Measurements from ENCODE around the gene ABHD3. TPM values are rescaled to one million over a fixed set of nuclear protein-coding genes. Genes with fewer than 3 reads are reported as not detected.

The ABHD3 gene
- total and polyA plus RNA-seq, 2 experiments from 2014 or later: 2.3 to 4.6 TPM

- no peak overlapping the region for H3K4me3 ChIP-seq
- H3K36me3 ChIP-seq (ENCODE audit: low read depth): no peaks in the 10 kb centered on the region
- H3K9me2 ChIP-seq (ENCODE audit: insufficient read depth): no peaks in the 10 kb centered on the region
- no peaks in the 10 kb centered on the region for H3K9me3 ChIP-seq (ENCODE audit: low read depth)
- no peak overlapping the region for H3K9ac ChIP-seq
- peaks cover 8% of the 10 kb centered on the region; the same call in 1 of the 2 replicates for H3F3A ChIP-seq (ENCODE audit: insufficient read depth)
- in situ Hi-C loops (cut with MboI): no loop called here
- DNase-seq: no peak
- peaks cover 6% of the 10 kb centered on the region for H3K4me1 ChIP-seq (ENCODE audit: insufficient read depth)
- TF ChIP-seq EZH2 (IDR thresholded peaks at IDR 0.05; ENCODE audit: insufficient read depth, poor library complexity, severe bottlenecking) (no peak), EZH2phosphoT487 (IDR thresholded peaks at IDR 0.05; ENCODE audit: insufficient read depth, low read depth) (no peak)
- no peak overlapping the region for H3K4me2 ChIP-seq (ENCODE audit: unreplicated experiment)
- H2AFZ ChIP-seq: no peak overlapping the region
- WGBS, 2 experiments (ENCODE audit: low coverage in 1 of 2, low lambda C conversion rate in 2 of 2, missing lambda C conversion rate in 2 of 2): 72 to 73% methylated on average over 11 to 12 of the region's 12 CpGs
- H3K27me3 ChIP-seq (replicated peaks; ENCODE audit: insufficient read depth): no peaks in the 10 kb centered on the region
- no peak overlapping the region for H3K27ac ChIP-seq
- H4K20me1 ChIP-seq (ENCODE audit: insufficient read depth): no peaks in the 10 kb centered on the region
- no peaks in the 10 kb centered on the region for H3K79me2 ChIP-seq (ENCODE audit: insufficient read depth)
These were observed 31.0 kb upstream of the ABHD3 start for GRCh38 chr18:21735452-21736015.

DNA sequence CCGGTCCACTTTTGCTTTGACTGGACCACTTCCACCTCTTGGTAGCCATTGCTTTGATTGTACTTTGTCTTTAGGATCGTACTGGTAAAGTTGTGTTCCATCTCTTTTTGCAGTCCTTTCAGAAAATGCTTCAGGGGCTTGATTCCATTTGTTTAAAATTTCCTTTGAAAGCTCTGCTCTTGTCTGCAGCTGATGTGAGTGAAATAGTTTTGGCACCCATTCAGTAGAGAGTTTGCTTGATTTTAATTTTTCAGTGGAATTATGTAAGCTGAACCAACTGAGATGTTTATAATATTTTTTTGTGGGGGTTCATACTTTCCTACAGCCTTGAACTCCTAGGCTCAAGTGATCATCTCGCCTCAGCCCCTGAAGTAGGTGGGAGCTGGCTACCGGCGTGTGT lies 28.4 kb upstream of the ABHD3 start:
- H3K4me2 ChIP-seq (ENCODE audit: unreplicated experiment): no peak overlapping the region
- no peaks in the 10 kb centered on the region for H3K4me1 ChIP-seq (ENCODE audit: insufficient read depth)
- no peaks in the 10 kb centered on the region; the same call in 1 of the 2 replicates for H3K27me3 ChIP-seq (replicated peaks; ENCODE audit: insufficient read depth)
- no peak overlapping the region for H2AFZ ChIP-seq
- no peaks in the 10 kb centered on the region for H4K20me1 ChIP-seq (ENCODE audit: insufficient read depth)
- 65 to 72% methylated on average over 5 of the region's 5 CpGs for WGBS, 2 experiments (ENCODE audit: low coverage in 1 of 2, low lambda C conversion rate in 2 of 2, missing lambda C conversion rate in 2 of 2)
- H3F3A ChIP-seq (ENCODE audit: insufficient read depth): no peaks in the 10 kb centered on the region
- in situ Hi-C loops (cut with MboI): no loop called here
- no peak overlapping the region for H3K27ac ChIP-seq
- H3K36me3 ChIP-seq (ENCODE audit: low read depth): no peaks in the 10 kb centered on the region
- H3K9me3 ChIP-seq (ENCODE audit: low read depth): no peaks in the 10 kb centered on the region
- no peaks in the 10 kb centered on the region for H3K79me2 ChIP-seq (ENCODE audit: insufficient read depth)
- no peak overlapping the region for H3K4me3 ChIP-seq
- no peak for DNase-seq
- no peak overlapping the region for H3K9ac ChIP-seq
- no peaks in the 10 kb centered on the region for H3K9me2 ChIP-seq (ENCODE audit: insufficient read depth)
- no peak for TF ChIP-seq EZH2phosphoT487 (IDR thresholded peaks at IDR 0.05; ENCODE audit: insufficient read depth, low read depth)
- no peak for TF ChIP-seq EZH2 (IDR thresholded peaks at IDR 0.05; ENCODE audit: insufficient read depth, poor library complexity, severe bottlenecking)

GRCh38 chr18:21727702-21728101 lies 23.1 kb upstream of the ABHD3 start:
- H3K9me2 ChIP-seq (ENCODE audit: insufficient read depth): no peaks in the 10 kb centered on the region
- H3K36me3 ChIP-seq (ENCODE audit: low read depth): no peaks in the 10 kb centered on the region
- no peaks in the 10 kb centered on the region for H3K79me2 ChIP-seq (ENCODE audit: insufficient read depth)
- TF ChIP-seq EZH2 (IDR thresholded peaks at IDR 0.05; ENCODE audit: insufficient read depth, poor library complexity, severe bottlenecking) (no peak), EZH2phosphoT487 (IDR thresholded peaks at IDR 0.05; ENCODE audit: insufficient read depth, low read depth) (no peak)
- H3K27me3 ChIP-seq (replicated peaks; ENCODE audit: insufficient read depth): peaks cover 5% of the 10 kb centered on the region; the same call in 1 of the 2 replicates
- no peaks in the 10 kb centered on the region for H3K4me1 ChIP-seq (ENCODE audit: insufficient read depth)
- no peak overlapping the region for H3K9ac ChIP-seq
- no peaks in the 10 kb centered on the region for H3K9me3 ChIP-seq (ENCODE audit: low read depth)
- in situ Hi-C loops (cut with MboI): no loop called here
- H3F3A ChIP-seq (ENCODE audit: insufficient read depth): no peaks in the 10 kb centered on the region
- H2AFZ ChIP-seq: no peak overlapping the region
- 68 to 73% methylated on average over 2 of the region's 2 CpGs for WGBS, 2 experiments (ENCODE audit: low coverage in 1 of 2, low lambda C conversion rate in 2 of 2, missing lambda C conversion rate in 2 of 2)
- H3K4me3 ChIP-seq: no peak overlapping the region
- H3K27ac ChIP-seq: no peak overlapping the region
- H4K20me1 ChIP-seq (ENCODE audit: insufficient read depth): no peaks in the 10 kb centered on the region
- DNase-seq: no peak
- no peak overlapping the region for H3K4me2 ChIP-seq (ENCODE audit: unreplicated experiment)

DNA sequence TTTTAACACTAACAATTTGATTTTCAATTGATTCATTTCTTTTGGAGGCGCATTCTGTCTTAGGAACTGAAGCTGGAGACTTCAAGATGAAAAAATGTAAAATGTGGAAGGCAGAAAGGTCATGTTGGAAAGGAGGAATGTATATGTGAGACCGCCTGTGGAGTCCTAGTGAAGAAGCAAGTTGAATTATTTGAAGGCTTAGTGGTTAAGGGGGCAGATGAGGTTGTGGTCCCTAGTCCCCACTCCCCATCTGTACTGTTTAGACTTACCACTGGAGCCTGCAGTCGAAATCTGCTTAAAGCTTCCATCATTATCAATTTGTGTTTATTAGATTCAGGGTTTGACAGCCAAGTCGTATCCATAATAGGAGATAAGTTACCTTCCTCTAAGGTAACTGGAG lies 20.6 kb upstream of the ABHD3 start:
- H3F3A ChIP-seq (ENCODE audit: insufficient read depth): no peaks in the 10 kb centered on the region
- no peaks in the 10 kb centered on the region for H3K79me2 ChIP-seq (ENCODE audit: insufficient read depth)
- DNase-seq: no peak
- H3K9ac ChIP-seq: no peak overlapping the region
- no peak overlapping the region for H3K4me3 ChIP-seq
- H3K36me3 ChIP-seq (ENCODE audit: low read depth): no peaks in the 10 kb centered on the region
- TF ChIP-seq EZH2phosphoT487 (IDR thresholded peaks at IDR 0.05; ENCODE audit: insufficient read depth, low read depth): no peak
- TF ChIP-seq EZH2 (IDR thresholded peaks at IDR 0.05; ENCODE audit: insufficient read depth, poor library complexity, severe bottlenecking): no peak
- H3K9me3 ChIP-seq (ENCODE audit: low read depth): no peaks in the 10 kb centered on the region
- in situ Hi-C loops (cut with MboI): no loop called here
- no peak overlapping the region for H3K4me2 ChIP-seq (ENCODE audit: unreplicated experiment)
- H3K27me3 ChIP-seq (replicated peaks; ENCODE audit: insufficient read depth): peaks cover 5% of the 10 kb centered on the region; the same call in 1 of the 2 replicates
- WGBS, 2 experiments (ENCODE audit: low coverage in 1 of 2, low lambda C conversion rate in 2 of 2, missing lambda C conversion rate in 2 of 2): 64 to 65% methylated on average over 4 of the region's 4 CpGs
- no peak overlapping the region for H3K27ac ChIP-seq
- H4K20me1 ChIP-seq (ENCODE audit: insufficient read depth): no peaks in the 10 kb centered on the region
- H3K4me1 ChIP-seq (ENCODE audit: insufficient read depth): no peaks in the 10 kb centered on the region
- H2AFZ ChIP-seq: no peak overlapping the region
- H3K9me2 ChIP-seq (ENCODE audit: insufficient read depth): no peaks in the 10 kb centered on the region
